ENCODE results near the gene TNFRSF4.

GRCh38 chr1:1169429-1170214 is 44.3 kb downstream of the TNFRSF4 start:
- no peak for TF ChIP-seq DNMT1 (CRISPR knock-in tag; IDR thresholded peaks at IDR 0.05)
- no peak for TF ChIP-seq ZBTB2 (CRISPR knock-in tag; IDR thresholded peaks at IDR 0.05; ENCODE audit: low read depth)
- TF ChIP-seq ZBTB1 (CRISPR knock-in tag; IDR thresholded peaks at IDR 0.05; ENCODE audit: borderline replicate concordance), result no peak
- TF ChIP-seq TAF1 (CRISPR knock-in tag; IDR thresholded peaks at IDR 0.05), result no peak
- TF ChIP-seq HNF4A (CRISPR knock-in tag; IDR thresholded peaks at IDR 0.05), result no peak
- no peak for TF ChIP-seq TFE3 (CRISPR knock-in tag; IDR thresholded peaks at IDR 0.05)
- TF ChIP-seq, protein P1, sequence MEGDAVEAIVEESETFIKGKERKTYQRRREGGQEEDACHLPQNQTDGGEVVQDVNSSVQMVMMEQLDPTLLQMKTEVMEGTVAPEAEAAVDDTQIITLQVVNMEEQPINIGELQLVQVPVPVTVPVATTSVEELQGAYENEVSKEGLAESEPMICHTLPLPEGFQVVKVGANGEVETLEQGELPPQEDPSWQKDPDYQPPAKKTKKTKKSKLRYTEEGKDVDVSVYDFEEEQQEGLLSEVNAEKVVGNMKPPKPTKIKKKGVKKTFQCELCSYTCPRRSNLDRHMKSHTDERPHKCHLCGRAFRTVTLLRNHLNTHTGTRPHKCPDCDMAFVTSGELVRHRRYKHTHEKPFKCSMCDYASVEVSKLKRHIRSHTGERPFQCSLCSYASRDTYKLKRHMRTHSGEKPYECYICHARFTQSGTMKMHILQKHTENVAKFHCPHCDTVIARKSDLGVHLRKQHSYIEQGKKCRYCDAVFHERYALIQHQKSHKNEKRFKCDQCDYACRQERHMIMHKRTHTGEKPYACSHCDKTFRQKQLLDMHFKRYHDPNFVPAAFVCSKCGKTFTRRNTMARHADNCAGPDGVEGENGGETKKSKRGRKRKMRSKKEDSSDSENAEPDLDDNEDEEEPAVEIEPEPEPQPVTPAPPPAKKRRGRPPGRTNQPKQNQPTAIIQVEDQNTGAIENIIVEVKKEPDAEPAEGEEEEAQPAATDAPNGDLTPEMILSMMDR (CRISPR knock-in tag; IDR thresholded peaks at IDR 0.05), result no peak
- no peak for TF ChIP-seq BHLHE40 (IDR thresholded peaks at IDR 0.05; ENCODE audit: low read length)
- no peak for TF ChIP-seq PPARG (CRISPR knock-in tag; conservative IDR thresholded peaks at IDR 0.05)
- no peak for TF ChIP-seq BRCA1 (CRISPR knock-in tag; IDR thresholded peaks at IDR 0.05)
- TF ChIP-seq TCF12 (IDR thresholded peaks at IDR 0.05), result no peak
- no peak for TF ChIP-seq TCF12 (CRISPR knock-in tag; IDR thresholded peaks at IDR 0.05)
